HEK293 (cell line): ENCODE results near the gene GPR15.

Experiments used
- CTCF ChIA-PET: fragments of 350-600 bp; formaldehyde crosslinking; extraction: SDS; loops from one replicate; lab custom pipeline; 2021; ENCODE audit warnings: antibody characterized with exemption; lab: Yijun Ruan, JAX
- POLR2A ChIA-PET: fragments of 300-600 bp; formaldehyde crosslinking; extraction: SDS; loops from one replicate; lab custom pipeline; 2020; ENCODE audit warnings: antibody characterized with exemption, inconsistent platforms; lab: Yijun Ruan, JAX
- H3K27ac ChIP-seq: fragments of 200-500 bp; sonication (Bioruptor generic); 2 replicates; pipeline ENCODE4 v1.5.1; 2014; ENCODE audit warnings: low read depth, low read length, control low read depth, inconsistent platforms; ENCODE audit errors: extremely low read depth
- H3K36me3 ChIP-seq, 2 experiments: fragments of 200-500 bp in 1 of 2; sonication (Bioruptor generic) in 1 of 2; 1 replicate in 1 of 2; 2 replicates in 1 of 2; pipeline ENCODE4 v1.5.1; 2014 to 2017; ENCODE audit warnings: inconsistent platforms in 2 of 2, low read length in 2 of 2; ENCODE audit not compliant: control insufficient read depth in 2 of 2, insufficient read depth in 1 of 2
- H3K4me1 ChIP-seq: fragments of 200-500 bp; sonication (Bioruptor generic); 2 replicates; pipeline ENCODE4 v1.5.1; 2014; ENCODE audit warnings: mild to moderate bottlenecking, low read length, inconsistent platforms; ENCODE audit not compliant: control insufficient read depth, insufficient read depth
- H3K4me3 ChIP-seq: 2 replicates; pipeline ENCODE4 v1.5.1; 2011; ENCODE audit warnings: low read depth, mild to moderate bottlenecking, control low read depth, low read length, moderate library complexity
- H3K9me3 ChIP-seq: fragments of 200-500 bp; sonication (Bioruptor generic); 2 replicates; pipeline ENCODE4 v1.5.1; 2014; ENCODE audit warnings: low read depth, low read length, inconsistent platforms; ENCODE audit not compliant: control insufficient read depth, insufficient read depth
- BCL11B ChIP-seq: fragments of 450-650 bp; formaldehyde crosslinking; IDR thresholded peaks from 2 replicates; pipeline ENCODE4 v1.5.1; 2016; ENCODE audit warnings: low read depth, missing biosample characterization, missing genetic modification characterization
- EGR2 ChIP-seq: fragments of 450-650 bp; formaldehyde crosslinking; IDR thresholded peaks from 2 replicates; pipeline ENCODE4 v1.5.1; 2016; ENCODE audit warnings: low read depth, missing biosample characterization, missing genetic modification characterization
- FEZF1 ChIP-seq: fragments of 450-650 bp; formaldehyde crosslinking; IDR thresholded peaks from 2 replicates; pipeline ENCODE4 v1.5.1; 2016; ENCODE audit warnings: missing biosample characterization, missing genetic modification characterization
- HOXD13 ChIP-seq: sonication (generic); formaldehyde crosslinking; IDR thresholded peaks from 2 replicates; pipeline ENCODE4 v1.8.0; 2022; ENCODE audit warnings: missing genetic modification reagents, borderline replicate concordance
- IKZF3 ChIP-seq: fragments of 450-650 bp; IDR thresholded peaks from 2 replicates; pipeline ENCODE4 v1.5.0; 2018; ENCODE audit warnings: missing biosample characterization, mild to moderate bottlenecking, missing genetic modification characterization, moderate library complexity
- MZF1 ChIP-seq: fragments of 450-650 bp; formaldehyde crosslinking; IDR thresholded peaks from 2 replicates; pipeline ENCODE4 v1.5.1; 2017; ENCODE audit warnings: missing biosample characterization, missing genetic modification characterization, borderline replicate concordance
- SETDB1 ChIP-seq: IDR thresholded peaks from one replicate; pipeline ENCODE4 v1.6.1; 2017; ENCODE audit warnings: mild to moderate bottlenecking, low read length, moderate library complexity, mixed read lengths; ENCODE audit not compliant: insufficient read length
- SP2 ChIP-seq: fragments of 450-650 bp; formaldehyde crosslinking; IDR thresholded peaks from 2 replicates; pipeline ENCODE4 v1.5.1; 2016; ENCODE audit warnings: missing biosample characterization, missing genetic modification characterization
- SP3 ChIP-seq: fragments of 450-650 bp; formaldehyde crosslinking; IDR thresholded peaks from 2 replicates; pipeline ENCODE4 v1.5.1; 2016; ENCODE audit warnings: missing biosample characterization, missing genetic modification characterization
- ZNF146 ChIP-seq: fragments of 450-650 bp; formaldehyde crosslinking; IDR thresholded peaks from 2 replicates; pipeline ENCODE4 v1.5.1; 2016; ENCODE audit warnings: missing biosample characterization, missing genetic modification characterization
- ZNF184 ChIP-seq: fragments of 450-650 bp; IDR thresholded peaks from 2 replicates; pipeline ENCODE4 v1.5.1; 2018; ENCODE audit warnings: missing biosample characterization, mild to moderate bottlenecking, missing genetic modification characterization
- ZNF2 ChIP-seq: fragments of 450-650 bp; formaldehyde crosslinking; IDR thresholded peaks from 2 replicates; pipeline ENCODE4 v1.5.1; 2016; ENCODE audit warnings: missing biosample characterization, missing genetic modification characterization
- ZNF221 ChIP-seq: fragments of 450-650 bp; formaldehyde crosslinking; IDR thresholded peaks from 2 replicates; pipeline ENCODE4 v1.5.1; 2017; ENCODE audit warnings: missing biosample characterization, missing genetic modification characterization, borderline replicate concordance
- ZNF274 ChIP-seq, 2 experiments: fragments of 200-500 bp in 1 of 2; fragments of 450-650 bp in 1 of 2; sonication (Bioruptor generic) in 1 of 2; formaldehyde crosslinking in 1 of 2; IDR thresholded peaks; 2 replicates each; pipeline versions ENCODE4 v1.5.1 to v1.6.1; 2014 to 2016; ENCODE audit warnings: borderline replicate concordance in 1 of 2, inconsistent platforms in 1 of 2, low read length in 1 of 2, missing biosample characterization in 1 of 2, missing genetic modification characterization in 1 of 2
- ZNF404 ChIP-seq: fragments of 450-650 bp; formaldehyde crosslinking; IDR thresholded peaks from 2 replicates; pipeline ENCODE4 v1.5.1; 2017; ENCODE audit warnings: missing biosample characterization, missing genetic modification characterization
- ZNF530 ChIP-seq: fragments of 450-650 bp; formaldehyde crosslinking; IDR thresholded peaks from 2 replicates; pipeline ENCODE4 v1.5.1; 2016; ENCODE audit warnings: low read depth, missing biosample characterization, missing genetic modification characterization
- ZNF548 ChIP-seq: fragments of 450-650 bp; formaldehyde crosslinking; IDR thresholded peaks from 2 replicates; pipeline ENCODE4 v1.5.1; 2016; ENCODE audit warnings: missing biosample characterization, missing genetic modification characterization
- ZNF596 ChIP-seq: fragments of 450-650 bp; IDR thresholded peaks from 2 replicates; pipeline ENCODE4 v1.5.0; 2018; ENCODE audit warnings: missing biosample characterization, mild to moderate bottlenecking, missing genetic modification characterization, moderate library complexity
- ZNF621 ChIP-seq: fragments of 450-650 bp; formaldehyde crosslinking; IDR thresholded peaks from 2 replicates; pipeline ENCODE4 v1.5.1; 2017; ENCODE audit warnings: missing biosample characterization, missing genetic modification characterization
- ZNF624 ChIP-seq: fragments of 450-650 bp; formaldehyde crosslinking; IDR thresholded peaks from 2 replicates; pipeline ENCODE4 v1.5.1; 2017; ENCODE audit warnings: missing biosample characterization, missing genetic modification characterization
- ZNF747 ChIP-seq: fragments of 450-650 bp; formaldehyde crosslinking; IDR thresholded peaks from 2 replicates; pipeline ENCODE4 v1.5.1; 2016; ENCODE audit warnings: missing biosample characterization, missing genetic modification characterization
- ZNF830 ChIP-seq: fragments of 450-650 bp; IDR thresholded peaks from 2 replicates; pipeline ENCODE4 v1.5.0; 2018; ENCODE audit warnings: missing biosample characterization, missing genetic modification characterization, low read depth, mild to moderate bottlenecking, moderate library complexity
- TF ChIP-seq, protein P1 (sequence below): fragments of 450-650 bp; formaldehyde crosslinking; IDR thresholded peaks from 2 replicates; pipeline ENCODE4 v1.5.1; 2016; ENCODE audit warnings: missing biosample characterization, missing genetic modification characterization, borderline replicate concordance
- TF ChIP-seq, protein P2 (sequence below): fragments of 450-650 bp; formaldehyde crosslinking; IDR thresholded peaks from 2 replicates; pipeline ENCODE4 v1.5.1; 2017; ENCODE audit warnings: missing biosample characterization, missing genetic modification characterization
- TF ChIP-seq, protein P3 (sequence below): fragments of 450-650 bp; formaldehyde crosslinking; IDR thresholded peaks from 2 replicates; pipeline ENCODE4 v1.5.1; 2017; ENCODE audit warnings: missing biosample characterization, mild to moderate bottlenecking, missing genetic modification characterization, moderate library complexity
- TF ChIP-seq, protein P4 (sequence below): fragments of 450-650 bp; formaldehyde crosslinking; IDR thresholded peaks from 2 replicates; pipeline ENCODE4 v1.5.1; 2017; ENCODE audit warnings: missing biosample characterization, missing genetic modification characterization

Gene GPR15

DNA sequence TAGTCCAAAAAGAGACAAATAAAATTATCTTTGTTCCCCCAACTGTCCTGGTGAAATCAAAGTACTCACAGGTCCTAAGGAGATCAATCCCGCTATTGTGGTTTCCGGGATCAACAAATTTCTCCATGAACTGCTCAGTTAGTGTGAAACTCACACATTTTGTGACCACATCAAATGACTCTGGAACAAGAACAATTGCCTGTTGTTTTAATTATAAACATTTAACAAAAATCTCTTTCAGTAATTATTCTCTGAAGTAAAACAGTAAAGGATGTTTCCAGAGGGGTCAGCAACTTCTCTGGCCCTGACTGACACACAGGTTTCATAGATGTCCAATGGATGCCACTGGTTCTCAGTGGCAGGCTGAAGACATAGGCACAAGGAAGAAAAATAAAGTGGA, 13.0 kb upstream of the GPR15 start:
- Histone ChIP-seq H3K9me3 (no peaks in the 10 kb centered on the region), H3K4me1 (peaks cover 2% of the 10 kb centered on the region; the same call in 1 of the 2 replicates), H3K4me3 (no peak overlapping the region), H3K36me3 (peaks cover 0 to 58% of the 10 kb centered on the region in 2 experiments; a peak in 2 of 3 replicates), H3K27ac (no peak overlapping the region)
- POLR2A ChIA-PET, result interaction anchor here (0.7 kb wide), 1 partner anchor 320 kb away, joined by 3 read pairs; no protein-coding TSS in a partner anchor
- TF ChIP-seq ZNF404 (tag by site-specific recombination) (no peak), SP3 (tag by site-specific recombination) (no peak), ZNF830 (tag by site-specific recombination) (no peak), SP2 (tag by site-specific recombination) (no peak), ZNF596 (tag by site-specific recombination) (no peak), ZNF530 (no peak), BCL11B (no peak), ZNF2 (tag by site-specific recombination) (no peak)
- TF ChIP-seq, protein P1, sequence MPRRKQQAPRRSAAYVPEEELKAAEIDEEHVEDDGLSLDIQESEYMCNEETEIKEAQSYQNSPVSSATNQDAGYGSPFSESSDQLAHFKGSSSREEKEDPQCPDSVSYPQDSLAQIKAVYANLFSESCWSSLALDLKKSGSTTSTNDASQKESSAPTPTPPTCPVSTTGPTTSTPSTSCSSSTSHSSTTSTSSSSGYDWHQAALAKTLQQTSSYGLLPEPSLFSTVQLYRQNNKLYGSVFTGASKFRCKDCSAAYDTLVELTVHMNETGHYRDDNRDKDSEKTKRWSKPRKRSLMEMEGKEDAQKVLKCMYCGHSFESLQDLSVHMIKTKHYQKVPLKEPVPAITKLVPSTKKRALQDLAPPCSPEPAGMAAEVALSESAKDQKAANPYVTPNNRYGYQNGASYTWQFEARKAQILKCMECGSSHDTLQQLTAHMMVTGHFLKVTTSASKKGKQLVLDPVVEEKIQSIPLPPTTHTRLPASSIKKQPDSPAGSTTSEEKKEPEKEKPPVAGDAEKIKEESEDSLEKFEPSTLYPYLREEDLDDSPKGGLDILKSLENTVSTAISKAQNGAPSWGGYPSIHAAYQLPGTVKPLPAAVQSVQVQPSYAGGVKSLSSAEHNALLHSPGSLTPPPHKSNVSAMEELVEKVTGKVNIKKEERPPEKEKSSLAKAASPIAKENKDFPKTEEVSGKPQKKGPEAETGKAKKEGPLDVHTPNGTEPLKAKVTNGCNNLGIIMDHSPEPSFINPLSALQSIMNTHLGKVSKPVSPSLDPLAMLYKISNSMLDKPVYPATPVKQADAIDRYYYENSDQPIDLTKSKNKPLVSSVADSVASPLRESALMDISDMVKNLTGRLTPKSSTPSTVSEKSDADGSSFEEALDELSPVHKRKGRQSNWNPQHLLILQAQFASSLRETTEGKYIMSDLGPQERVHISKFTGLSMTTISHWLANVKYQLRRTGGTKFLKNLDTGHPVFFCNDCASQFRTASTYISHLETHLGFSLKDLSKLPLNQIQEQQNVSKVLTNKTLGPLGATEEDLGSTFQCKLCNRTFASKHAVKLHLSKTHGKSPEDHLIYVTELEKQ, result no peak
- CTCF ChIA-PET, result no interaction called here

DNA sequence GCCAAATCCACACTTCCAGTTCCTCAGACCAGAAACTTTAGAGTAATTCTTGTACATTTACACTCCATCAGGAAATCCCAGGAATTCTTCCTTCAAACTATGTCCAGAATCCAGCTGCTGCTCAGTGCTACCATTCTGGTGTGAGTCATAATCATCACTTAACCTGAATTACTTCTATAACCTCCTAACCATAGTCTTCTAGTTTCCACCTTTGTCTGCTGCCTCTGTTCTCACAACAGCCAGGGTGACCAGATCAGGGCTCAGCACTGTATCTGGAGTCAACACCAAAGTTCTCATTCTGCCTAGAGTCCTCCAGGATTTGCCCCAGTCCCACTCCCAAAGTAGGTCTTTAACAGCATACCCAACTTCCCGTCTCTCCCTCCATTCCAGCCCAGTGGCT, 12.4 kb upstream of the GPR15 start:
- POLR2A ChIA-PET, result interaction anchor here (0.7 kb wide), 1 partner anchor 321 kb away, joined by 3 read pairs; no protein-coding TSS in a partner anchor
- Histone ChIP-seq H3K4me3 (no peak overlapping the region), H3K9me3 (no peaks in the 10 kb centered on the region), H3K4me1 (peaks cover 2% of the 10 kb centered on the region; the same call in 1 of the 2 replicates), H3K36me3 (peaks cover 0 to 58% of the 10 kb centered on the region in 2 experiments; a peak in 2 of 3 replicates), H3K27ac (no peak overlapping the region)
- CTCF ChIA-PET, result no interaction called here
- TF ChIP-seq, protein P2, sequence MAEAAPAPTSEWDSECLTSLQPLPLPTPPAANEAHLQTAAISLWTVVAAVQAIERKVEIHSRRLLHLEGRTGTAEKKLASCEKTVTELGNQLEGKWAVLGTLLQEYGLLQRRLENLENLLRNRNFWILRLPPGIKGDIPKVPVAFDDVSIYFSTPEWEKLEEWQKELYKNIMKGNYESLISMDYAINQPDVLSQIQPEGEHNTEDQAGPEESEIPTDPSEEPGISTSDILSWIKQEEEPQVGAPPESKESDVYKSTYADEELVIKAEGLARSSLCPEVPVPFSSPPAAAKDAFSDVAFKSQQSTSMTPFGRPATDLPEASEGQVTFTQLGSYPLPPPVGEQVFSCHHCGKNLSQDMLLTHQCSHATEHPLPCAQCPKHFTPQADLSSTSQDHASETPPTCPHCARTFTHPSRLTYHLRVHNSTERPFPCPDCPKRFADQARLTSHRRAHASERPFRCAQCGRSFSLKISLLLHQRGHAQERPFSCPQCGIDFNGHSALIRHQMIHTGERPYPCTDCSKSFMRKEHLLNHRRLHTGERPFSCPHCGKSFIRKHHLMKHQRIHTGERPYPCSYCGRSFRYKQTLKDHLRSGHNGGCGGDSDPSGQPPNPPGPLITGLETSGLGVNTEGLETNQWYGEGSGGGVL, result no peak
- TF ChIP-seq ZNF747 (tag by site-specific recombination) (no peak), ZNF274 (IDR thresholded peaks at IDR 0.05; ENCODE audit: low read length) (no peak), ZNF274 (tag by site-specific recombination; IDR thresholded peaks at IDR 0.05; ENCODE audit: borderline replicate concordance) (no peak), ZNF621 (tag by site-specific recombination) (no peak), SETDB1 (no peak), ZNF548 (tag by site-specific recombination) (no peak), EGR2 (tag by site-specific recombination) (no peak), FEZF1 (tag by site-specific recombination) (no peak), ZNF624 (tag by site-specific recombination) (no peak), ZNF221 (tag by site-specific recombination) (no peak), ZNF184 (no peak), ZNF146 (tag by site-specific recombination) (no peak), HOXD13 (CRISPR knock-in tag) (no peak), IKZF3 (tag by site-specific recombination) (no peak), MZF1 (tag by site-specific recombination) (no peak)
- TF ChIP-seq, protein P3, sequence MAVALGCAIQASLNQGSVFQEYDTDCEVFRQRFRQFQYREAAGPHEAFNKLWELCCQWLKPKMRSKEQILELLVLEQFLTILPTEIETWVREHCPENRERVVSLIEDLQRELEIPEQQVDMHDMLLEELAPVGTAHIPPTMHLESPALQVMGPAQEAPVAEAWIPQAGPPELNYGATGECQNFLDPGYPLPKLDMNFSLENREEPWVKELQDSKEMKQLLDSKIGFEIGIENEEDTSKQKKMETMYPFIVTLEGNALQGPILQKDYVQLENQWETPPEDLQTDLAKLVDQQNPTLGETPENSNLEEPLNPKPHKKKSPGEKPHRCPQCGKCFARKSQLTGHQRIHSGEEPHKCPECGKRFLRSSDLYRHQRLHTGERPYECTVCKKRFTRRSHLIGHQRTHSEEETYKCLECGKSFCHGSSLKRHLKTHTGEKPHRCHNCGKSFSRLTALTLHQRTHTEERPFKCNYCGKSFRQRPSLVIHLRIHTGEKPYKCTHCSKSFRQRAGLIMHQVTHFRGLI (tag by site-specific recombination), result no peak
- TF ChIP-seq, protein P4, sequence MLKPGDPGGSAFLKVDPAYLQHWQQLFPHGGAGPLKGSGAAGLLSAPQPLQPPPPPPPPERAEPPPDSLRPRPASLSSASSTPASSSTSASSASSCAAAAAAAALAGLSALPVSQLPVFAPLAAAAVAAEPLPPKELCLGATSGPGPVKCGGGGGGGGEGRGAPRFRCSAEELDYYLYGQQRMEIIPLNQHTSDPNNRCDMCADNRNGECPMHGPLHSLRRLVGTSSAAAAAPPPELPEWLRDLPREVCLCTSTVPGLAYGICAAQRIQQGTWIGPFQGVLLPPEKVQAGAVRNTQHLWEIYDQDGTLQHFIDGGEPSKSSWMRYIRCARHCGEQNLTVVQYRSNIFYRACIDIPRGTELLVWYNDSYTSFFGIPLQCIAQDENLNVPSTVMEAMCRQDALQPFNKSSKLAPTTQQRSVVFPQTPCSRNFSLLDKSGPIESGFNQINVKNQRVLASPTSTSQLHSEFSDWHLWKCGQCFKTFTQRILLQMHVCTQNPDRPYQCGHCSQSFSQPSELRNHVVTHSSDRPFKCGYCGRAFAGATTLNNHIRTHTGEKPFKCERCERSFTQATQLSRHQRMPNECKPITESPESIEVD (tag by site-specific recombination), result no peak
